Measurements from ENCODE around the gene PNPT1.
"Not testable (repeated sequence)": the region's sequence is repeated elsewhere in the genome, so short reads cannot be mapped to it uniquely, and the experiment has no call there.

The PNPT1 gene

GRCh38 chr2:55653255-55653654, 40.4 kb downstream of the PNPT1 start:
- DNase-seq: no peak

GRCh38 chr2:55649211-55649610, 44.4 kb downstream of the PNPT1 start:
- no peak for DNase-seq

GRCh38 chr2:55636831-55637230, 56.8 kb downstream of the PNPT1 start:
- no peak for DNase-seq

- DNase-seq: no peak
Observed at GRCh38 chr2:55628931-55629330, 64.7 kb downstream of the PNPT1 start.

- no peak for DNase-seq
Observed at GRCh38 chr2:55627915-55628314, 65.7 kb downstream of the PNPT1 start.

GRCh38 chr2:55621802-55622201, 71.8 kb downstream of the PNPT1 start:
- DNase-seq: no peak

GRCh38 chr2:55620123-55620779, 73.4 kb downstream of the PNPT1 start:
- no peak for DNase-seq

GRCh38 chr2:55618275-55619055, 75.2 kb downstream of the PNPT1 start:
- DNase-seq: peak; percentile 5

- DNase-seq: peak; percentile 27
Observed at GRCh38 chr2:55618025-55618274, 75.7 kb downstream of the PNPT1 start.

GRCh38 chr2:55617175-55618024, 76.2 kb downstream of the PNPT1 start, which contains the start of gene PPP4R3B:
TSS of gene PPP4R3B (minus strand) at chr2:55617622. CDS start at chr2:55617285, 337 bp downstream.
- DNase-seq: peak; percentile 99

GRCh38 chr2:55616551-55617174, 77.0 kb downstream of the PNPT1 start:
- peak; percentile 37 for DNase-seq

GRCh38 chr2:55611997-55612396, 81.6 kb downstream of the PNPT1 start:
- no peak for DNase-seq

GRCh38 chr2:55610954-55611743, 82.5 kb downstream of the PNPT1 start:
- no peak for DNase-seq

GRCh38 chr2:55609938-55610578, 83.6 kb downstream of the PNPT1 start:
- DNase-seq: no peak

GRCh38 chr2:55609193-55609794, 84.3 kb downstream of the PNPT1 start:
- no peak for DNase-seq

GRCh38 chr2:55607717-55608116, 85.9 kb downstream of the PNPT1 start:
- no peak for DNase-seq

GRCh38 chr2:55604027-55604565, 89.5 kb downstream of the PNPT1 start:
- no peak for DNase-seq

- no peak for DNase-seq
Observed at GRCh38 chr2:55601849-55602248, 91.8 kb downstream of the PNPT1 start.

GRCh38 chr2:55598056-55598795, 95.4 kb downstream of the PNPT1 start:
- DNase-seq: no peak

GRCh38 chr2:55596795-55597194, 96.8 kb downstream of the PNPT1 start:
- not testable (repeated sequence) for DNase-seq

All from GDM1 (cell line).